NT2/D1 (cell line): ENCODE measurements around the gene PRDM15.

Experiments
- DNase-seq: peaks from one replicate; pipeline ENCODE4 v3.0.0-alpha.2; 2011; ENCODE audit warnings: low read depth, low spot score
- H3K27me3 ChIP-seq: 2 replicates; pipeline ENCODE4 v1.6.0; 2011; ENCODE audit warnings: mild to moderate bottlenecking; ENCODE audit not compliant: insufficient read length, insufficient read depth
- H3K36me3 ChIP-seq: 2 replicates; pipeline ENCODE4 v1.6.1; 2011; ENCODE audit warnings: mild to moderate bottlenecking, low read length, mixed read lengths; ENCODE audit not compliant: insufficient read depth, insufficient read length
- H3K4me1 ChIP-seq: 2 replicates; pipeline ENCODE4 v1.5.1; 2011; ENCODE audit not compliant: insufficient read depth, insufficient read length
- H3K4me3 ChIP-seq: 2 replicates; pipeline ENCODE4 v1.5.1; 2011; ENCODE audit warnings: low read depth; ENCODE audit not compliant: insufficient read length
- H3K9ac ChIP-seq: 2 replicates; pipeline ENCODE4 v1.6.0; 2011; ENCODE audit warnings: low read depth; ENCODE audit not compliant: insufficient read length
- H3K9me3 ChIP-seq: 2 replicates; pipeline ENCODE4 v1.5.1; 2011; ENCODE audit warnings: mild to moderate bottlenecking, low read length; ENCODE audit not compliant: insufficient read depth
- SUZ12 ChIP-seq: IDR thresholded peaks from 2 replicates; pipeline ENCODE4 v1.6.1; 2011; ENCODE audit not compliant: insufficient read length, insufficient read depth; ENCODE audit errors: extremely low read depth
- YY1 ChIP-seq: IDR thresholded peaks from 2 replicates; pipeline ENCODE4 v1.6.1; 2011; ENCODE audit not compliant: insufficient read length, insufficient read depth
- ZNF274 ChIP-seq: IDR thresholded peaks from 2 replicates; pipeline ENCODE4 v1.6.1; 2011; ENCODE audit warnings: mild to moderate bottlenecking, low read depth, low read length

Gene PRDM15

DNA sequence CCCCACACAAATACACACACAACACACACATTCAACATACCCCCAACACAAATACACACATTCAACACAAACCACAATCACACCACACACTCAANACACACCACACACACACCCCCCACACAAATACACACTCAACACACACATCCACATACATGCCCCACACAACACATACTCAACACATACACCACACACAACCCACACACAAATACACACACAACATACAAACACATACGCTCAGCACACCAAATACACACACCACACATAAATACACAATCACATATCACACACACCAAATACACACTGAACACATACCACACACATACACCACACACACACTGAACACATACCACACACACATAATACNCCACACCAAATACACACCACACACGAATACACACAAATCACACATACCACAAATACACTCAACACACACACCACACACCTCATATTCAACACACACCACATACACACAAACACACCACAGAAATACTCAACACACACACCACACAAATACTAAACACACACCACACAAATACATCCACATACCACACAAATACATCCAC, 48.9 kb downstream of the PRDM15 start:
- no peak for DNase-seq
- no peak overlapping the region for H3K9ac ChIP-seq
- peaks cover 2% of the 10 kb centered on the region for H3K4me1 ChIP-seq
- H3K4me3 ChIP-seq, result no peak overlapping the region
- no peaks in the 10 kb centered on the region for H3K9me3 ChIP-seq
- no peak for TF ChIP-seq YY1
- TF ChIP-seq SUZ12, result no peak
- TF ChIP-seq ZNF274, result no peak
- no peaks in the 10 kb centered on the region for H3K27me3 ChIP-seq
- H3K36me3 ChIP-seq, result peaks cover 67% of the 10 kb centered on the region

DNA sequence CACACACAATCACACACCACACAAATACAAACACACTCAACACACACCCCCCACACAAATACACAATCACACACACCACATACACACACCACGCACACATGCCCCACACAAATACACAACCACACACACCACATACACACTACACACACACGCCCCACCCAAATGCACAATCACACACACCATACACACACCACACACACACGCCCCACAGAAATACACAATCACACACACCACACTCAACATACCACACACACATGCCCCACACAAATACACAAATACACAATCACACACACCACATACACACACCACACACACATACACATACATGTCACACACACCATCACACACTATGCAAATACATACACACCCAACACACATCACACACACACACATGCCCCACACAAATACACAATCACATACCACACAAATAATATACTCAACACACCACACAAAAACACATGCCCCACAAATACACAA, 50.2 kb downstream of the PRDM15 start:
- Histone ChIP-seq H3K4me3 (no peak overlapping the region), H3K36me3 (peaks cover 68% of the 10 kb centered on the region), H3K4me1 (no peaks in the 10 kb centered on the region), H3K27me3 (no peaks in the 10 kb centered on the region), H3K9ac (no peak overlapping the region), H3K9me3 (no peaks in the 10 kb centered on the region)
- no peak for DNase-seq
- no peak for TF ChIP-seq YY1
- TF ChIP-seq ZNF274, result no peak
- no peak for TF ChIP-seq SUZ12

DNA sequence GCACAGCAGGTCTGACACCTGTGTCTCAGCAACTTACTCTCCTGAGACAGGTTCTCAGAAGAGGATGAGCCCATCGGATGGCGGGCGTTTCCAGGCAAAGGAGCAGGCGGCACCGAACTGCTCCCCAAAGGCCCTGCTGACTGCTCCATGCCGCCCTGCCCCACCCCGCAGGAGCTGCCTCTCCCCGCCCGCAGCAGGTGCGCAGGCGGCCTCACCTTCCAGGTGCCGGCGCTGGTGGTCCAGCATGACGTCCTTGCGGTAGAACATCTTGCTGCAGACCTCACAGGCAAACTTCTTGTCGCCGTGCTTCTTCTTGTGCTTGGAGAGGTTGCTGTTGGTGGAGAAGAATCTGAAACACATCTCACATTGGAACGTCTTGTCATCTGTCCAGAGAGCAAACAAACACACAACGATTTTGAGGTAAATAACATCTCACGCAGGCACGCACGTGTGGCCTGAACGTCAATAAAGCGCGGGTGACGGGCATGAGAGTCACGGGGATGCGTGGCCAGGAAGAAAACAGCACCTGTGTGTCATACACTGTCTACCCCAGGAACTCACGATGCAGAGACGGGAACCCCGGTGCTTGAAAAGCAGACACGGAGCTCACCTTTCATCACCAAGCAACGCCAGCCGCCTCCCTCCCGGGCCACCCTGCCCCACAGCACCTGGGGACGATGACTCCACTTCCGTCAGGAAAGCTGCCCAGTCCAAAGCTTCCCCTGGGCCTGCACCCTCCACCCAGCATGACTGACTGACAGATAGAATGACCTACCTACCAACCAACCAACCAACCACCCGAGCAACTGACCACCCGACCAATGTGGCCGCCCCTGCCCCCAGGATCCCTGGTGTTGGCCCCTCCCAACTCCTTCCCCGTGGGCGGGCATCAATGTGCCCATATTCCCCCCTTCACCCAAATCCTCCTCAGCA, 50.9 kb downstream of the PRDM15 start:
- Histone ChIP-seq H3K4me3 (no peak overlapping the region), H3K9me3 (no peaks in the 10 kb centered on the region), H3K4me1 (no peaks in the 10 kb centered on the region), H3K27me3 (no peaks in the 10 kb centered on the region), H3K36me3 (peaks cover 67% of the 10 kb centered on the region), H3K9ac (no peak overlapping the region)
- no peak for DNase-seq
- no peak for TF ChIP-seq YY1
- no peak for TF ChIP-seq ZNF274
- no peak for TF ChIP-seq SUZ12

DNA sequence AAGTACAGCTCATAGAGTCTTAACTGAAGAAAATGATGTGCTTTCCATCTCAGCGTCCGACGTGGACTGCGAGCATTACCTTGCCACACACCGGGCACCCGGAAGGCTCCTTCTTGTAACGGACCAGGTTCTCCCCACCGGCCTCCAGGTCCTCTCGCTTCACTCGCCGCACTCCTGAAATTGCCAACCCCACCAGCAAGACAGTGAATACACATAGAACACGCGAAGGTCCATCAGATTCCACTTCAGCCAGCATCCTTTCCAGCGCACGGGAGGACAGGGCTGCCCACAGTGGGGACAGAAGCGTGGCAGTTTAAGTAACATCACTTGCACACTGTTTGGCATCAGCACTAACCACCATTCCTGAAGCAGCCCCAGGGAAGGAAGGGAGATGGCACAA, 53.3 kb downstream of the PRDM15 start:
- H3K36me3 ChIP-seq, result peaks cover 70% of the 10 kb centered on the region
- no peak for DNase-seq

DNA sequence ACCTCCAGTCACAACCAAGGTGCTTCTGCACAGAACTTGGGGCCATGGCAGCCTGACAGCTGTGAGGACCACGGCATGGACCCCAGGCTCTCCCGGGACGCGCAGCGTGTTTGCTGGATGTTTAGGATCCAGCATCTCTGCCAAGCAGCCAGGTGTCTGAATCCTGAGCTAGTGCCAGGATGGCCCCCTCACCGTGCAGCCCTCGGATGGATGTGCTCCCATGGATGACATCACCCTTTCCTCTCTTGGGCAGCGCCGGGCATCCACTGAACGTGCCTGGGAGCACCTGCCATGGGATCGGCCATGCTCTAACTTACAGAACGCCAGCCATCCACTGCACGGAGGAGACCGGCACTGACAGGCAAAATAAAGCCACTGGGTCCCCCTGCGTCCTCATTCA, 53.9 kb downstream of the PRDM15 start:
- Histone ChIP-seq H3K9me3 (no peaks in the 10 kb centered on the region), H3K27me3 (no peaks in the 10 kb centered on the region), H3K4me3 (no peak overlapping the region), H3K4me1 (no peaks in the 10 kb centered on the region), H3K36me3 (peaks cover 76% of the 10 kb centered on the region), H3K9ac (no peak overlapping the region)
- DNase-seq, result no peak
- TF ChIP-seq SUZ12, result no peak

More for the DNA sequence above, 53.3 kb downstream of the PRDM15 start:
- Histone ChIP-seq H3K27me3 (no peaks in the 10 kb centered on the region), H3K4me1 (no peaks in the 10 kb centered on the region), H3K9me3 (no peaks in the 10 kb centered on the region), H3K4me3 (no peak overlapping the region), H3K9ac (no peak overlapping the region)
- TF ChIP-seq YY1 (no peak), ZNF274 (no peak), SUZ12 (no peak)

DNA sequence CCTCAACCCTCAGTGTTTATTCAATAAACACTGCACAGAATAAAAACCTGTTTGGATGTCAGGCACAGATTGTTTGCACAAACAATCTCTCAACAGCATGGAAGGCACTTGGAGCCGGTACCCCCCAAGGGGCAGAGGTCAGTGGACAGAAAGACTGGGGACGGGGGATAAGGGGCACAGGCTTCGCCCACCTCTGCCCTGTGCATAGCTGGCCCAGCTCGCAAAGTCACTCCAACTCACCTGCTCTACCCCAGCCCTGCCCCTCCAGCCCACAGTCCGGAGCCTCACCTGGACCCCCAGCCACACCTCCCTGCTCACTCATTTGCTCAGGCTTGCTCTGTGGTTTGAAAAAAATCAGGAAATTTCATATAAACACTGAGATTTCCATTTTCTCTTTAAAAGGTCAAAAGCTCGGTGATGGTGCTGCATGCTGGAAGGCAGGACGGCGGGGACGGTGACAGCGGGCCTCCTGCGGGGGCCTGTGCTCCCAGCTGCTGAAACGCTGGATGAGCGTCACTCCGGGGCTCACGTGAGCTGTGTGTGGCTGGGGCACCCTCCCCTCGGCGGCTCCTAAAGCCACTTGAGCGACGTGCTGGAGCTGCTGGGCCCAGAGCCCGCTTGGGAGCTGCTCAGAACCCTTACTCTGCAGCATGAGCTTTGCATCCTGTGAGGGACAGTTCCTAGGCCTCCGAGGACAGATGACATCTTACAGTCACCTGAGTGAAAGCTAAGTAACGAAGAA, 54.5 kb downstream of the PRDM15 start:
- no peaks in the 10 kb centered on the region for H3K9me3 ChIP-seq
- no peak for TF ChIP-seq ZNF274
- TF ChIP-seq YY1, result no peak
- TF ChIP-seq SUZ12, result no peak
- peaks cover 81% of the 10 kb centered on the region for H3K36me3 ChIP-seq
- no peak overlapping the region for H3K4me3 ChIP-seq
- H3K9ac ChIP-seq, result no peak overlapping the region
- no peaks in the 10 kb centered on the region for H3K4me1 ChIP-seq
- H3K27me3 ChIP-seq, result no peaks in the 10 kb centered on the region
- no peak for DNase-seq

DNA sequence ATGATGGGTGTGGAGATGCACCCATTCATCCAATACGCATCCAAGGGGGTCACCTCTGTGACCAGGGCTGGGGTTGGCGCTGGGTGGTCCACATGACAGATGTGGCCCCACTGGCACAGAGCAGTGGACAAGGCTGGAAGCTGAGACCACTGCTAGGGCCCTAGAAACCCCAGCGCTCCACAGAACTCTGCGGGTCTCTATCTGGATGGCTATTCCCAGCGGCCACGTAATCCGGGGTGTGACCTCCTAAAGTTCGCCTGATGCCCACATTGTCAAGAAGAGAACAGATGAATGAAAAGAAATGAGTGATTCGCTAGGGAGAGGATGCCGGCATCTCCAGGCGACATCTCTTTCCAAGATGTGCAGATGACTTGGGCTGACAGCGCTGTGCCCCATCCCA, 55.2 kb downstream of the PRDM15 start:
- peaks cover 80% of the 10 kb centered on the region for H3K36me3 ChIP-seq
- no peaks in the 10 kb centered on the region for H3K4me1 ChIP-seq

More for the DNA sequence above, 55.2 kb downstream of the PRDM15 start:
- H3K4me3 ChIP-seq, result no peak overlapping the region
- no peak for TF ChIP-seq SUZ12
- TF ChIP-seq ZNF274, result no peak
- TF ChIP-seq YY1, result no peak
- no peaks in the 10 kb centered on the region for H3K27me3 ChIP-seq
- no peak overlapping the region for H3K9ac ChIP-seq
- no peak for DNase-seq
- no peaks in the 10 kb centered on the region for H3K9me3 ChIP-seq
